HG02763 (cell line): Measurements from ENCODE around the gene KHDC1.
"Not testable (repeated sequence)": the region's sequence is repeated elsewhere in the genome, so short reads cannot be mapped to it uniquely, and the experiment has no call there.

Experiments
- ATAC-seq: cut with Tn5 transposase; IDR thresholded peaks from one replicate; pipeline ENCODE4 v1.9.1; 2021; ENCODE audit warnings: mild to moderate bottlenecking, moderate library complexity; ENCODE audit not compliant: unreplicated experiment

The KHDC1 gene

DNA sequence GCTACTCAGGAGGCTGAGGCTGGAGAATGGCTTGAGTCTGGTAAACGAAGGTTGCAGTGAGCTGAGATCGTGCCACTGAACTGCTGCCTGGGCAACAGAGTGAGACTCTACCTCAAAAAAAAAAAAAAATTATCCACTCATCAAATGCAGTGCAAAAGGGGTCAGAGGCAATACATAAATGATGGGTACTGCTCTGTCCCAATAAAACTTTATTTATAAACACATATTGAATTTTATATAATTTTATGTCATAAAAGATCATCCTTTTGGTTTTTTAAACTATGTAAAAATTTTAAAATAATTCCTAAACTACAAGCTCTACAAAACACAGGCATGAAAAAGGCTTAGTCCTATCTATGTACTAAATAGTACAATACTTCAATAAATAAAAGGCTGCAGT lies 10.3 kb downstream of the KHDC1 start:
- no peak for ATAC-seq

DNA sequence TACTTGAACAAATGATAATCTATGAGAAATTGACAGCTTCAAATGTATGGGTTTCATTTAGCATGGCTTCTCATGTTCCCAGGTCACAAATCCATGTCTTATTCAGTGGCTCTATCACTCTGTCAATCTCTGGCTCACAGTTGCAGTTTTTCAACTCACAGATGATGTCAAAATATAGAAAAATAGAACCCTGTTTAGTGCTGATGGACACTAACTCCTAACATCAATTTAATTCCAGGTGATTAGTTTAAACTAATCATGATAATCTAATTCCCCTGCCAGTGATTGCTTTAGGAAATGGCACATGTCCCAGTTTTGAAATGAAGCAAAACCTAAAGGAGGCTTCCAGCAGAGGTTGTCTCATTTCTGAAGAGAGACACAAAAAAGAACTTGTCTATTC lies 13.0 kb downstream of the KHDC1 start:
- no peak for ATAC-seq

DNA sequence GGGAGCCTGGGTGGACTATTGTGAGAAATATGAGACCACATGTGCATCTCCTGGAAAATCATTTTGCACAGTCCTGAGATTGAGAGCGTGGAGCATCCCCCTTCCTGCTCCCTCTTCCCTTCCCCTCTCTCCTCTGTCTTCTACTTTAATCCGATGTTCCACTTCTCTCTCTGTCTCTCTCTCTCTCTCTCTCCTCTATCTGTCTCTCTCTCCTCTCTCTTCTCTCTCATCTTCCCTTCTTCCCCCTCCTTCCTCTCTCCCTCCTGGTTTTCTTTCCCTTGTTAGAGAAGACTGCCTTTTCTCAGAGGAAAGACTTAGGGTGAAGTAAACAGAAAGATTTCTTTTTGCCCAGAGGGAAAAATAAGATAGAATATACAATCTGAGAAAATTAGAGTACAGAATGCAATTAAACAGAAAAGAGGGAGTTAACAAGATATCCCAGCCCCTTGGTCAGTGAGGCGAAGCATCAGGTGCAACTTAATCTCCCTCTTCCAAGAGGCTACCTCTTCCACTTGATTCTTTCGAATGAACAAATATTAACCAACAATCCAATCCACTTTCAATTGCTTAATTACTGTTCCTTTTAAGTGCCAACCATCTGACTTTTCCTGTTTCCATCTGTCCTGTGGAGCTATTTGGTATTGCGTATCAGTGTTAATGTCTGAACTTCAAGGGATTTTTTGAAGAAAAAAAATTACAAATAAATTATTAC lies 14.6 kb downstream of the KHDC1 start:
- ATAC-seq, result no peak

DNA sequence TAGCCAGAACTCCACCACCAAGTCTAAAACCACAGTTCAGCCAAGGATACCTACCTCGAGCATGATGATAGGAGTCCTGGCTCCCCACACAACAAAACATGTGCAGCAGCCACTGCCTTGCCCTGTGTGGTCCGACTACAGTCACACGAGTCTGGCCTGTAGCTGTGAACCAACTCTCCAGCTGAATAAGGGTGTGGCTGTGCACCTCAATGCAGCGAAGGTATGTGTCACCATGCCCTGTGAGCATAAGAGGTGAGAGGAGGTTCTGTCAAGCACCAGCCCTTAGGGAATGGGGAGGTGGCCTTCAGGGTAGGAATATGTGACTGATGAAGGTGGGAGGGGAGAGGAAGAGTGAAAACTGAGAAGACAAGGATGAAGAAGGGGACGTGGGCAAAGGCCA lies 21.0 kb downstream of the KHDC1 start:
- ATAC-seq, result no peak

DNA sequence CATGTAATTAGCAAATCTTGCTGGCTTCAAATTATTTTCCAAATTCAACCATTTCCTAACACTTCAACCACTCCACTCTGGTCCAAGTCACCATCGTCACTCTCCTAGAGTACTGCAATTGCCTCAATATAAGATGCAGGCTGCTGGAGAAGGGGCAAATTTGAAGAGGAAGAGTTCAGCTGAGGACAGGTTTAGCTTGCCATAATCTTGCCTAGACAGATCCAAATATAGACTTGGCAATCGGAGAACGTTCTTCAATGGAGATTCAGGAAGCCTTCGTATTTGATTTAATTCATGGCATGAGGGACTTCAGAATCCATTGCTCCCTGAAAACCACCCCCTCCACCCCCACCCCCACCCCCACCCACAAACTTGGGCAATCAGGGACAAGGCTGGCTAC lies 22.3 kb downstream of the KHDC1 start:
- ATAC-seq, result no peak

DNA sequence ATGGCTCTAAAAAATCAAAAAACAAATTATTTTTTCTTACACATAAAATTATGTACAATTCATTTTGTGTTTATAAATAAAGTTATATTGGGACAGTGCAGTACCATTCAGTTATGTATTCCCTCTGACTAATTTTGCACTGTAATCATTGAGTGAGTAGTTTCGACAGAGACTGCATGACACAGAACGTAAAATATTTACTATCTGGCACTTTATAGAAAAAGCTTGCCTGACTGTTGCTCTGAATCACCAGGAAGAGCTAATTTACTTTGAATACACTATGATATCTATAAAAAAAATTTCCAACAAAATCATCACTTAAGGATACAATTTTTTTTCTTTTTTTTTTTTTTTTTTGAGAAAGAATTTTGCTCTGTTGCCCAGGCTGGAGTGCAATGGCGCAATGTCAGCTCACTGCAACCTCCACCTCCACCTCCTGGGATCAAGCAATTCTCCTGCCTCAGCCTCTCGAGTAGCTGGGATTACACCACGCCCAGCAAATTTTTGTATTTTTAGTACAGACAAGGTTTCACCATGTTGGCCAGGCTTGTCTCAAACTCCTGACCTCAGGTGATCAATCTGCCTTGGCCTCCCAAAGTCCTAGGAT lies 26.7 kb downstream of the KHDC1 start:
- ATAC-seq, result no peak

DNA sequence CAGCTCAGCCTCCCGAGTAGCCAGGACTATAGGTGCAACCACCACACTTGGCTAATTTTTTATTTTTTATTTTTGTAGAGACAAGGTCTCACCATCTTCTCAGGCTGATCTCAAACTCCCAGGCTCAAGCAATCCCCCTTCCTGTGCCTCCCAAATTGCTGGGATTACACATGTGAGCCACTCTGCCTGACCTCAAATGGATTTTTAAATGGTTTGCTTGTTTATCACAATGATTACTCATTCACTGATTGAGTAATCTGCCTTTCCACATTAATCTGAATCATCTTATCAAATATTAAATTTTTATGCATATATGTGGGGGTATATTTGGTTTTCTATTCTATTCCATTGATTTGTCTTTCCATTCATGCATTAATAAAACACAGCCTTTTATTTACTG lies 28.3 kb downstream of the KHDC1 start:
- no peak for ATAC-seq

DNA sequence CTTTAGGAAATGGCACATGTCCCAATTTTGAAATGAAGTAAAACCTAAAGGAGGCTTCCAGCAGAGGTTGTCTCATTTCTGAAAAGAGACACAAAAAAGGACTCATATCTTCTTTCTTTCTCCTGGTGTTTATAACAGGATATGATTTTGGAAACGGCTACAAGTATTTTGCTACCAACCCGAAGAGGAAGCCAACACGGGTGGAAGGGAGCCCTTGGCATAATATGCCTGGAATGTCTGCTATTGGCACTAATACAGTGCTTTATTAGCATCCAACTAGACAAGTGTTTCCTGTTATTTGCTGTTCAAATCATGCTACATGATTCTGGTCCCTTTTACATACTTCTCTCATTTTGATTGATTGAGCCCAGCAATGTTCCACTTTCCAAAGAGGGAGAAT lies 29.0 kb downstream of the KHDC1 start:
- ATAC-seq, result not testable (repeated sequence)

DNA sequence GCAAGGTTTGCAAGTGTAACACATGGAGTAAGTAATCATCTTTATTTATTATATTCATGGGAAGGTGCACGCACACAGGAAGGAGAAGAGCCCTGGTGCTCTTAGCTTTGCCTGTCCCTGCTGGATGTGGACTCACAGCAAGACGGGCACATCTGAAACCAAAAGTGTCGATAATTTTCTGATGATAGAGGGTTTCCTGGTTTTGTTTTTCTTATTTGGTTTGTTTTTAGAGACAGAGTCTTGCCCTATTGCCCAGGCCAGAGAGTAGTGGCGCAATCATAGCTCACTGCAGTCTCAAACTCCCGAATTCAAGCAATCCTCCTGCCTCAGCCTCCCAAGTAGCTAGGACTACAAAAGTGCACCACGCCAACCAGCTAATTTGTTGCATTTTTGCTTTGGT lies 29.9 kb downstream of the KHDC1 start:
- no peak for ATAC-seq

DNA sequence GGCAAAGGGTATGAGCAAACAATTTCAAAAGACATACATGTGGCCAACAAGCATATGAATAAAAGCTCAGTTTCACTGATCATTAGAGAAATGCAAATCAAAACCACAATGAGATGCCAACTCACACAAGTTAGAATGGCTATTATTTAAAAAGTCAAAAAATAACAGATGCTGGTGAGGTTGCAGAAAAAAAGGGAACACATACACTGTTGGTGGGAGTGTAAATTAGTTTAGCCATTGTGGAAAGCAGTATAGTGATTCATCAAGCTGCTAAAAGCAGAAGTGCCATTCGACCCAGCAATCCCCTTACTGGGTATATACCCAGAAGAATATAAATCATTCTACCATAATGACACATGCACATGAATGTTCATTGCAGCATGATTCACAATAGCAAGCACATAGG lies 31.0 kb downstream of the KHDC1 start:
- ATAC-seq, result no peak

DNA sequence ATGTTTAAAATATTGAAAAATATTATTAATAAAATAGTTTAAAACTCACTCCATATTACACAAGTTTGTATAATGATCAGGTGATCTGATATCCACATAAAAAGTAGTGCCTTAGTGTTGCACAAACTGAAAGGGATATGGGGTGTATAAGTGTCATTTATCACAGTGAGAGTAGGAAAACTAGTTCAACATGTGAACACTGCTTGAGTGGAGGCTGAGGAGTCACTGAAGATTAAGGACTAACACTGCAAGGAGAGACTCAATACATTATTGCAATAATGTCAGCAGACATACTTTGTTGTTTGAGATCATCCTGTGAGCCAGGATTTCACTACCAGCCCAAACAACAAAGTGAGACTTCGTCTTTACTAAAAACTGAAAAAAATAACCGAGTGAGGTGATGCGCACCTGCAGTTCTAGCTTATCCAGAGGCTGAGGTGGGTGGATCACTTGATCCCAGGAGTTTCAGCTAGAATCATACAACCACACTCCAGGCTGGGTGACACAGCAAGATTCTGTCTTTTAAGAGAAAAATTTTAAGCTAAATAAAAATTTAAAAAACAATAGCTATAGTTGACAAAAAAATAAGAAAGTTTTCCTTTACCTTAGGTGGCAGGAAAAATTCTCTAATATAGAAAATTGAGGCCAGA lies 35.3 kb downstream of the KHDC1 start:
- ATAC-seq, result no peak

DNA sequence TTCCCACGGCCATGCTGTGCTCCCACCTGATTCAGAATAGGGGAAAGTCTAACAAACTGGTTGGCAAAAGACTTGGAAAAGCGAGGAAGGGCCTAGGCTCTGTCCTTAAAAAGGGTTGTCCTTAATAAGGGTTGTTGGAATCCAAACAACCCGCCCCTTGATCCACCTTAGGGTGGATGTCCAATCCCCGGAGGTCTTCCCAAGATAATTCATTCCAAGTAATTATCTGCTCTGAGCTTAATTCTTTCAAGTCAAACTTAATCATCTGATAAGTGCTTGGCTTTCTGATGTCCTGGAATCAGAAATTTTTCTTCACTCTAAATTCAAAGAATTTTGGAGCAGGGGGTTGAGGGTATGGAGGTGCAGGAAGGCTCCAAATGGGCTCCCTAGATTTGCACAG lies 37.6 kb downstream of the KHDC1 start, which contains the start of gene KHDC1L:
Gene KHDC1L, minus strand, starts transcription at position 101 of the 400 bp plus-strand sequence. Its CDS starts 88 bp downstream, at position 13.
- ATAC-seq, result no peak

DNA sequence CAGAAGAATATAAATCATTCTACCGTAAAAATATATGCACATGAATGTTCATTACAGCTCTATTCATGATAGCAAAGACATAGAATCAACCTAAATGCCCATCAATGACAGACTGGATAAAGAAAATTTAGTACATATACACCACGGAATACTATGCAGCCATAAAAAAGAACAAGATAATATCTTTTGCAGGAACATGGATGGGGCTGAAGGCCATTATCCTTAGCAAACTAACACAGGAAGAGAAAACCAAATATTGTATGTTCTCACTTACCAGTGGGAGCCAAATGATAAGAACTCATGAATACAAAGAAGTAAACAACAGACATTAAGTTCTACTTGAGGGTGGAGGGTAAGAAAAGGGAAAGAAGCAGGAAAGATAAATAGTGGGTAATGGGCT lies 46.1 kb downstream of the KHDC1 start:
- ATAC-seq, result no peak

DNA sequence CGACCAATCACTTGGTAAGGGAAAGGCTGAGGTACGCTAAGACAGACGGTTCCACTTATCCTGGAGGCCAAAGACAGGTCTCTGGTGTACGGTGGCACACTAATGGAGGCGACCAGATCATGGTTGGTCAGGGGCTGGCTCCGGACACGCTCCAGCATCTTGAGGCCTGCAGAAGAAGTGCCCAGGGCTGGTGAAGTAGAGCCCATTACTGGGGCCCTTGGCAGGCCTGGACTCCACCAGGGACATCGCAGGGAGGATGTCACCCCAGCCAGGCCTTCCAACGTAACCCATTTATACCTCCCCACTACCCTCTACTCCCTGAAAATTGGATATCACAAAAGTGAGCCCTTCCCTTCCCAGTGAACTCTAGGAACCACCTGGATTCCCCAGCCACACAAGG lies 53.9 kb downstream of the KHDC1 start:
- ATAC-seq, result no peak

DNA sequence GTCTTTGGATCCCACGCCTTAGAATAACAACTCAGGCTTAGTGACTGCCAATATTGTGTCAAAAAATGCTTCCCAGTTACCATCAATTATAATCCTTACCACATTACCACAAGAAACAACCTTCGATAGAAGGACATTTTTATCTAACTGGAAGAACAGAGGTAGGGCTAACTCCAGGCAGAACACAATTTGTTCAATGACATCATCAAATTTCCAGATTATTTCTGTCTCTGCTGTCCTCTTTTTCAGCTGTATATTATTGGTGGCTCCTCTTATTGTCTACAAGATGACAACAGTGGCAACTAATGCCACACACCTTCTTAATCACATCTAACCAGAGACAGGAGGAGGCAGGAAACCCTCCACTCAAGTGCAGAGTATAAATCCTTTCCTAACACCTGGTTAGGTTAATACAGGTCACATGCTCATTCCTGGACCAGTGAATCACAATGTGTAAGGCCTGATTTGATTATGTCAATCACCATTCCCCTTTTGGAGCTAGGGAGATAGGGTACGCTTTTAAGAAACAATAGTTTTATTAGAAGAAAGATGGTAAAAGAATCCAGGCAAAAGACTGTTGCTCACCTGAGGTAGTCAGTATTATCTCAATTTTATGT lies 55.7 kb downstream of the KHDC1 start:
- ATAC-seq, result no peak

DNA sequence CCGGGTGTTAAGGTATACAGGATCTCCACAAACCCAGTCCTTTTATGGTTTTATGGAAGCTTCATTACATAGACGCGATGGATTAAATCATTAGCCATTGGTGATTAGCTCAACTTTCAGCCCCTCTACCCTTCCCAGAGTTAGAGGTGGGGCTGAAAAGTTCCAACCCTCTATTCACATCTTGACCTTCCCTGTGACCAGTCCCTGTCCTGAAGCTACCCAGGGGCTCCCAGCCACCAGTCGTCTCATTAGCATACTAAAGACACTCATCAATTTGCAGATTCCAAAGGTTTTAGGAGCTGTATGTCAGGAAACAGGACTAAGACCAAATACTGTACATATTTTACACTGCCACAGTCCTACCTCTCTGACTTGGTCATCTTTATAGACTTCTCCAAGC lies 58.7 kb downstream of the KHDC1 start:
- ATAC-seq, result no peak

DNA sequence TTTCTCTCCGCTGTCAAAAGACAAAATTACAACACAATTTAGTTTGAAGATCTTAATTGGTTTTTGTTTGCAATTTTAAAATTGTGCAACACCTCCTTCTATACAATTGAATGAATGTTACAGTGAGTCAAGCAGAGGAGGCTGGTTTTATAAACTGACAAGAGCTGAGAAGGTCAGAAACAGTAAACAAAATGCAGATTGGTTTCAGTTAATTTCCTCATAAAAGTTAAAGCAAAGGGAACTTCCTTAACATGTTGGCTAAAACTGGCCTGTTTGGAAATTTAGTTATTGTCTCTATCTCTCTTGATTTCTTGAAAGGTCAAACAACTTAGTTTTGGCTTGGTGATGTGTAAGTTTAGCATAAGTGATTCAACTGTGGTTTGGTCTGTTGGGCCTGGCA lies 59.9 kb downstream of the KHDC1 start:
- ATAC-seq, result no peak

DNA sequence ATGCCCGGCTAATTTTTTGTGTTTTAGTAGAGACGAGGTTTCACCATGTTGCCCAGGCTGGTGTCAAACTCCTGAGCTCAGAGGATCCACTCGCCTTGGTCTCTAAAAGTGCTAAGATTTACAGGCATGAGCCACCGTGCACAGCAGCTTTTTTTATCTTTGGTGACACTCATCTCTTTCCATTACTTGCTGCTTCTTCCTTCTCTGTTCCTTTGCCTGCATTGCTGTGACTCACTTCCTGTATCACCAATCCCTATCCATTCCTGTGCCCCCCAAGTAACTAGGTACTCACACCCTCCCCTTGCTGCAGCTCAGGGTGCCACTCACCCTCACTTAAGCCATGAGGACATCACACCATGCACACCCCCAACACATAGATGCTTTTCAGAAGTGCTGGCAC lies 62.3 kb downstream of the KHDC1 start:
- no peak for ATAC-seq

DNA sequence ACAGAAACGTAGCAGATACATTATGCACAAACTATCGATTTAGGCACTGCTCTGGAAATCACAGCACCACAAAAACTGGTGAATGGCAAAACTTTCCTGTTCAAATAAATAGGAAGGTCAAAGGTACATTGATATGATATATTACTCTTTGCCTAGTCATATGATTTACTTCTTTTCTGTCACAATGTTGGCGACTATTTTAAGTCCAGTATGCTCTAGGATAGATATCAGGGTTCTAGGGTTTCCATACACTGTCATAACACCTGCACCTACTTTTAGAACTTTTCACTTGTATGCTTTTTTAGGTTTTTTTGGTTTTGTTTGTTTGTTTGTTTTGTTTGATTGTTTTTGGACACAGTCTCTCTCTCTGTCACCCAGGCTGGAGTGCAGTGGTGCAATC lies 62.7 kb downstream of the KHDC1 start:
- no peak for ATAC-seq

DNA sequence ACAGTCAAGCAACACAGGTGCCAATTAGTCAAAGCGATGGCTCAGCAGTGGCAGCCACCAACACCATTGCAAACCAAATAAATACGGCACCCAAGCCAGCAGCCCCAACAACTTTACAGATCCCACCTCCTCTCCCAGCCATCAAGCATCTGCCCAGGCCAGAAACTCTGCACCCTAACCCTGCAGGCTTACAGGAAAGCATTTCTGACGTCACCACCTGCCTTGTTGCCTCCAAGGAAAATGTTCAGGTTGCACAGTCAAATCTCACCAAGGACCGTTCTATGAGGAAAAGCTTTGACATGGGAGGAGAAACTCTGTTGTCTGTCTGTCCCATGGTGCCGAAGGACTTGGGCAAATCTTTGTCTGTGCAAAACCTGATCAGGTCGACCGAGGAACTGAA lies 68.3 kb downstream of the KHDC1 start:
- ATAC-seq, result no peak

DNA sequence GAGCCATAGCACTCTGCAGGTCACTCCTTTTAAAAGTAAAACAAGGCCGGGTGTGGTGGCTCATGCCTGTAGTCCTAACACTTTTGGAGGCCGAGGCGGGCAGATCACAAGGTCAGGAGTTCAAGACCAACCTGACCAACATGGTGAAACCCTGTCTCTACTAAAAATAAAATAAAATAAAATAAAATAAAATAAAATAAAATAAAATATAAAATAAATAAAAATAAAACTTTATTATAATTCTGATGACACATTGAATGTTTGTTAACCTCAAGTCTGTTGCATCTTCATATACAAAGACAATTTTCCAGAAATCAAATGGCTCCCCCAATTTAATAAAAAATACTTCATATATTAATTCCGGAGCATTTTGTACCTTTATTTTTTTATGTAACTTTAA lies 69.7 kb downstream of the KHDC1 start:
- ATAC-seq, result not testable (repeated sequence)
